Effector memory CD4-positive, alpha-beta T cell (primary cell): Measurements from ENCODE around the gene TMPRSS11A.

Experiments used
- DNase-seq, 3 donors: peaks; one replicate each; pipeline ENCODE4 v3.0.0-alpha.2; 2020
- H3K27ac ChIP-seq: 2 replicates; pipeline ENCODE4 v1.7.0; 2013; ENCODE audit warnings: mild to moderate bottlenecking, low read length, moderate library complexity; ENCODE audit not compliant: insufficient read depth, poor library complexity, severe bottlenecking
- H3K27me3 ChIP-seq: replicated peaks from 2 replicates; pipeline ENCODE4 v1.7.0; 2013; ENCODE audit warnings: mild to moderate bottlenecking, low read length; ENCODE audit not compliant: insufficient read depth, control insufficient read depth, poor library complexity, severe bottlenecking
- H3K36me3 ChIP-seq: 2 replicates; pipeline ENCODE4 v1.7.0; 2013; ENCODE audit warnings: mild to moderate bottlenecking, low read length, moderate library complexity; ENCODE audit not compliant: control insufficient read depth, insufficient read depth
- H3K4me1 ChIP-seq: 2 replicates; pipeline ENCODE4 v1.7.0; 2013; ENCODE audit warnings: low read length, mild to moderate bottlenecking; ENCODE audit not compliant: control insufficient read depth, insufficient read depth, poor library complexity, severe bottlenecking
- H3K4me3 ChIP-seq: 2 replicates; pipeline ENCODE4 v1.7.0; 2013; ENCODE audit warnings: low read length, low read depth, mild to moderate bottlenecking; ENCODE audit not compliant: insufficient read depth, poor library complexity, severe bottlenecking
- H3K9me3 ChIP-seq: 2 replicates; pipeline ENCODE4 v1.7.0; 2013; ENCODE audit warnings: mild to moderate bottlenecking, low read length, moderate library complexity; ENCODE audit not compliant: control insufficient read depth

TMPRSS11A gene

DNA sequence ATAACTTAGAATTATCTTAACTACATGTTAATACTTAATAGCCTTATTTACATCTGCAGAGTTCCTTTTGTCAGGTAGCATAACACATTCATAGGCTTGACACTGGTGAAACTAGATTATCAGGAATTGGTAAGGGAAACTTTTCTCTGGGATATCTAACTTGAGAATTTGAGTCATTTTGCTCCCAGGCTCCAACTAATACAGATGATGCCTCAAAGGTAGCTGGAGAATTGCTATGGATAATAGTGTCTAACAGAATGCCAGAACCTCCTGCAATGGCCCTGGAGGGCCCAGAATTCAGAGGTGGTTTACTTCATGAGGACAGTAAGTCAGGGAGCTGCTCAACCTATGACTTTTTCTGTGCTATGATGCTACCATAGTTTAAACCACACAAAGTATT is 65.6 kb downstream of the TMPRSS11A start:
- H3K4me1 ChIP-seq = no peaks in the 10 kb centered on the region
- H3K27me3 ChIP-seq = no peaks in the 10 kb centered on the region
- DNase-seq = no peak
- H3K4me3 ChIP-seq = no peak overlapping the region
- no peaks in the 10 kb centered on the region for H3K36me3 ChIP-seq
- no peak overlapping the region for H3K27ac ChIP-seq
- no peaks in the 10 kb centered on the region for H3K9me3 ChIP-seq

DNA sequence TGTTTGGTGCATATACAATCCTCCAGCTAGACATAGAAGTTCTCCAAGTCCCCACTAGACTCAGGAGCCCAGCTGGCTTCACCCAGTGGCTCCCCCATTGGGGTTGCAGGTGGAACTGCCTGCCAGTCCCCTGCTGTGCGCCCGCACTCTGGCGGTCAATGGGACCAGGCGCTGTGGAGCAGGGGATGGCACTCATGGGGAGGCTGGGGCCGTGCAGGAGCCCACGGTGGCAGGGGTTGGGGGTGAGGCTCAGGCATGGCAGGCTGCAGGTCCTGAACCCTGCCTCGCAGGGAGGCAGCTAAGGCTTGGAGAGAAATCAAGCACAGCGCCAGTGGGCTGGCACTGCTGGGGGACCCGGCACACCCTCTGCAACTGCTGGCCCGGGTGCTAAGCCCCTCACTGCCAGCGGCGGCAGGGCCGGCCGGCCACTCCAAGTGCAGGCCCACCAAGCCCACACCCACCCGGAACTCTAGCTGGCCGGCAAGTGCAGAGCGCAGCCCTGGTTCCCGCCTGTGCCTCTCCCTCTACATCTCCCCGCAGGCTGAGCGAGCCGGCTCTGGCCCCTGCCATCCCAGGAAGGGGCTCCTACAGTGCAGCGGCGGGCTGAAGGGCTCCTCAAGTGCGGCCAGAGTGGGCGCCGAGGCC is 66.8 kb downstream of the TMPRSS11A start:
- Histone ChIP-seq H3K27ac (no peak overlapping the region), H3K36me3 (no peaks in the 10 kb centered on the region), H3K4me1 (no peaks in the 10 kb centered on the region), H3K4me3 (no peak overlapping the region), H3K9me3 (no peaks in the 10 kb centered on the region), H3K27me3 (no peaks in the 10 kb centered on the region)
- DNase-seq = no peak

DNA sequence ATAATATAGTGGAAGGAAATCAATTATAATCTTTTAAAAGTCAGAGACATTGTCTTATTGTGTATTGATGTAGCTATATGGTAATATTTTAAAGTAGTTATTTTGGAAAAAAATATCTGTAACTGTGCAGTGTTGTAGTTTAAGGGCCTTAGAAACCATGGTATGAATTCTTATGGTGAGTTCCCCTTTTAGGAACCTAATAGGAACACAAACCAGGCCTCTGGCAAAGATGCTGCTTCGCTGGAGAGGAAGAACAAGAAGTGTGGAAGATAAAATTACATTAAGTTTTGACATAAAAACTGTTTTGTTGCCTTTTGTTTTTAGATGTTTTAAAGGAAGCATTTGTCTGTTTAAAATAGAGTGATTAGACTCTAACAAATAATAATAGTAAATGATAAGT is 68.6 kb downstream of the TMPRSS11A start:
- DNase-seq = no peak
- no peak overlapping the region for H3K27ac ChIP-seq

DNA sequence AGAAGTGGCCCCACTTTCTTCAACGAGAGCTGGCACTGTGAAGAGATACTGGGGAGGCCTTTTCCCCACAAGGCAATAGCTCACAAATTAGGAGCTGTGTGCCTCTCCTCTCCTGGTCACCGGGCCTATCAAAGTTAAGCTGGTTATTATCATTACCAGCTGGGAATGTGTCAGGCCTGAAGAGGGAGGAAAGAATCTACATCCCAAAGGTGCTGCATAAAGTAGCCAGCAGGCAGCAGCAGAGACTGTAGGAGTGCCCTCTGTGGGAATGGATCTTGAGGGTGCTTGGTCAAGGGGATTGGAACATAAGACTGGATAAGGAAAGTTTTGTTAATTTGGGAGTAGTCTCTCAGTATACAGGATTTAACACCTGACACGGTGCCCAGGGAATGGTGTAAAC is 70.4 kb downstream of the TMPRSS11A start:
- Histone ChIP-seq H3K4me1 (no peaks in the 10 kb centered on the region), H3K36me3 (no peaks in the 10 kb centered on the region), H3K4me3 (no peak overlapping the region), H3K9me3 (no peaks in the 10 kb centered on the region), H3K27me3 (no peaks in the 10 kb centered on the region), H3K27ac (no peak overlapping the region)
- DNase-seq = no peak

More for the DNA sequence above, 68.6 kb downstream of the TMPRSS11A start:
- H3K9me3 ChIP-seq = no peaks in the 10 kb centered on the region
- H3K27me3 ChIP-seq = no peaks in the 10 kb centered on the region
- no peaks in the 10 kb centered on the region for H3K4me1 ChIP-seq
- no peak overlapping the region for H3K4me3 ChIP-seq
- no peaks in the 10 kb centered on the region for H3K36me3 ChIP-seq

DNA sequence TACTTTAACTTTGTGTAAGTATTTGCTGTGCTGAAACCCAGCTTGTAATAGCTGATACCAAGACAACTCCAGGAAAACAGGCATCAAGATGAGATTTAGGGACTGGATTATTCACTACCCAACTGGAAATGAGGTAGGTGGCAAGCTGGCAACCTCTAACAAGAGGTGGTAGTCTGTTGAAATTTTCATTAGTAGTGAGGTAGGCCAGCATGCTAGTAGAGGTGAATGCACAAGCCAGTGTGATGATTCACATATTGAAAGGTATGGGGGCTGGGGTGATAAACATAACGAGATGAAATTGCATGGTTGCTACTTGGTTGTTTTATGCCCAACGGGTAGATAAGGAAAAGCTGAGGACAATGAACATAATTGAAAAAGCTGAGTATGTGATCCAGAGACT is 71.0 kb downstream of the TMPRSS11A start:
- Histone ChIP-seq H3K4me1 (no peaks in the 10 kb centered on the region), H3K27ac (no peak overlapping the region), H3K36me3 (no peaks in the 10 kb centered on the region), H3K27me3 (no peaks in the 10 kb centered on the region), H3K9me3 (no peaks in the 10 kb centered on the region), H3K4me3 (no peak overlapping the region)
- DNase-seq = no peak

DNA sequence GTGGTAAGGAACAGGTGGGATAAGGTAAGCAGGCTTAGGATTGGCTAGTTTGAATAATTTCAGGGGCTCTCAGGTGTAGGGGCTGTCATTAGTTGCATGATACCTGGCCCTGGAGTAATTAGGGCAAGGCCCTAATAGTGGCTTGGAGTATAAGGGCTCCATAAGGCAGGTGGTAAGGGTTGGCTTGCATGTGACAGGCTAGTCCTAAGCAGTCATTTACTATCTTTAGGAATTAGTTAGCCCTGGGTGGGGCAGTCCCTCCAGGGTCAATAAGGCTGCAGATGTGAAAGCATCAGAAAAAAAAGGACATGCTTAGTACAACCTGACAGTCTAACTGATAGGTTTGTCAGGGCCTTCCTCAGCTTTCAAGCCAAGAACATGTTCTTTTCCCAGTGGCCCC is 71.6 kb downstream of the TMPRSS11A start:
- no peaks in the 10 kb centered on the region for H3K36me3 ChIP-seq
- DNase-seq = no peak
- no peaks in the 10 kb centered on the region for H3K9me3 ChIP-seq
- no peaks in the 10 kb centered on the region for H3K27me3 ChIP-seq
- H3K27ac ChIP-seq = no peak overlapping the region
- no peak overlapping the region for H3K4me3 ChIP-seq
- no peaks in the 10 kb centered on the region for H3K4me1 ChIP-seq

DNA sequence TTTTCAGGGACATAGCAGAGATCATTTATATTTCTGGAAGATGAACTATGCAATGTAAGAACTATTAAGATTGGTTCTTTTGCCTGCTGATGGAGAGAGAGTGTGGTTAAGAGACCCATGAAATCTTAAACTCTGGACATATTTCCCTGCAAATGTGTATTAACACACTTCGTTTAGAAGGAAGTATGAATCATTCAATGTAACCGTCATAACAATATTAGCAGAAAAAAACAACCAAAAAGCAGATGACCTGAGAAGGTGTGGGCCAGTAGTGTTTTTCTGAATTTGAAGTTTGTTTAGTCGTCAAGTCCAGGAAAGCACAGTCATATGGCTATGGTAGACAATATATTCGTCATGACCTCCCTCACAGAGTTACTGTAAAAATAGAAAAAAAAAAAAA is 77.0 kb downstream of the TMPRSS11A start:
- DNase-seq = no peak
- no peaks in the 10 kb centered on the region for H3K36me3 ChIP-seq
- H3K9me3 ChIP-seq = no peaks in the 10 kb centered on the region
- no peaks in the 10 kb centered on the region for H3K27me3 ChIP-seq
- H3K27ac ChIP-seq = no peak overlapping the region
- no peaks in the 10 kb centered on the region for H3K4me1 ChIP-seq
- no peak overlapping the region for H3K4me3 ChIP-seq

DNA sequence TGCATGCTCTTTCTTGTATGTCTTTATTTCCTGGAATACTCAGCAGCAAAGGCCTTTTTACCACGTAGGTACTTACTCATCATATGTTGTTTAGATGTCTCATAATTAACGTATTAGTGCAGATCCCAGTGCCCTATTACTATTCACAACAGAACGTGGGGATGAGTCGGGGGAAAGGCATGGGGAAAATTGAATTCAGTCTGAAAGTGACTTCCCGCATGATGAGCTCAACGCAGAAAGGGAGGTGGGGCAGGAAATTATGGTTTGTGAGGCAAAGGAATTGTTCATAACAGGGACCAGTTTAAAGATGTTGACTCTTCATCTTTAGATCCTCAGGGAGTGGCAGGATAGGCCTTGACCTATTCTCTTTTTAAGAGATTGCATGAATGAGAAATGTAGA is 77.5 kb downstream of the TMPRSS11A start:
- Histone ChIP-seq H3K4me3 (no peak overlapping the region), H3K4me1 (no peaks in the 10 kb centered on the region), H3K27ac (no peak overlapping the region), H3K9me3 (no peaks in the 10 kb centered on the region), H3K36me3 (no peaks in the 10 kb centered on the region), H3K27me3 (no peaks in the 10 kb centered on the region)
- DNase-seq = no peak

DNA sequence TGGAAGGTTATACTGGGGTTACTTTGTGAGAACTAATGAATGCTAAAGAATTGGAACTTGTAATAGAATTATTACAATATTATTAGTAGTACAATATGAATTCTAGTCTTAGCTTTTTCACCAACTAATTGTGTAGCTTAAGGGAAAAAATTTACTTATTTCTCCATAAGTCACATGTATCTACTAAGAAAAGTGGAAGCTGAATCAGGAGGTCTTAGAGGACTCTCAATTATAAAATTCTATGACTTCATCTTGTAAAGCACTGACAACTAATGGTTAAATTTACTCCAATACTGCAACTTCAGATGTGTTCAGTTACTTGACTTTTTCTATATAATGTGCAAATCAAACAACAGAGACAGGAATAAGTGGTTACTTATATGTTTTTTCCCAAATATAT is 78.6 kb downstream of the TMPRSS11A start:
- Histone ChIP-seq H3K4me1 (no peaks in the 10 kb centered on the region), H3K36me3 (no peaks in the 10 kb centered on the region), H3K9me3 (no peaks in the 10 kb centered on the region), H3K27me3 (no peaks in the 10 kb centered on the region), H3K27ac (no peak overlapping the region), H3K4me3 (no peak overlapping the region)
- DNase-seq = no peak

DNA sequence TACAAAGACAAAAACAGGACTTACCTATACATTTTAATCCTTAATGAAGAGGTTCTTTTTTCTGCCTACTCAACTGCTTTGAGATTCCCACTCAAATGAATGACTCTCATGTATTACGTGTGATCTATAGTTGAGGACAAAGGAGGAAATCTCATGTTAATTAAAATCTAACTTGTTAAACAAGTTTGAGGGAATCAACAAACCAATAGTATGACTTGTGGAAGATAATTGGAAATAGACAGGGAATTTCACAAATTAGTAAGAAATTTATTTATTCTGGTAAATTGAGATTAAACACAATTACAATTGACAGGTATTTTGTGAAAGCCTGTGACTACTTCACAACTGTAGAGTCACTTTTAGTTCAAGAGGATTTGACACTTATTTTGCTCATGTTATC is 79.4 kb downstream of the TMPRSS11A start, which contains the start of gene TMPRSS11D:
Gene TMPRSS11D, minus strand, starts transcription at position 101 of the 400 bp plus-strand sequence. Its CDS starts 69 bp downstream, at position 32.
- no peak for DNase-seq
- Histone ChIP-seq H3K4me1 (no peaks in the 10 kb centered on the region), H3K27me3 (no peaks in the 10 kb centered on the region), H3K9me3 (no peaks in the 10 kb centered on the region), H3K4me3 (no peak within 1 kb of the TSS), H3K36me3 (no peaks in the 10 kb centered on the region), H3K27ac (no peak within 1 kb of the TSS)
